Measurements from ENCODE around the gene MED10.

DNA sequence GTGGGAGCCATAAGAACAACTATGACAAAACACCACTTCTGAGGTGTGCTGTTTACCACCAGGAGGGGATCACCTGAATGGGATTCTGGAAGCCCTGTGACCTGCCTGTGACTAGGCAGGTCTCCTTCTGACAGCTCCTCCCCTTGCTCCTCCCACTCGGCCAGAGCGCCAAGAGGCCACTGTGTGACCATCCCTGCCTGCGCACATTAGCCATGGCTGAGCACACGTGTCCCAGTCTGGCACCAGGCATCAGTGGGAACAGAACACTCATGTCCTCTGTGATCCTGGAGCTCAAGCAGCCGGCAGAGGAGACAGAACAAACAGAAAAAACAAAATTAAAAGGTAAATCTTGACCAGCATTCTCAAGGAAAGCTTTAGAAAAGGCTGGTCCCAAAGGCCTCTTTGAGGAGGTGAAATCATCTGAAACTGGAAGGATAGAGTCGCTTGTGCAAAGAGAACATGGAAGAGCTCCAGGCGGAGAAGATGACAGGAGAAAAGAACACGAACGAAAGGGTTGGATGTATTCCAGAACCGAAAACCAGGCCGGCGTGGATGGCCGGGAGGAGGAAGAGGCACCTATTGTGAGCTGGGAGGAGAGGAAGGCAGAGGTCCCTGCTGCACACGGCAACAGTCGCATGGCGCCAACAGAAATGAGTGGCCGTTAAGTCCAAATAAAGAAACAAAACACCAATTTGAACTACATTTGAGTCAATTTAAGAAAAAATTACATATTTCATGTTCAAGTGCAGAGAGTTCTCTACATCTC, 5.1 kb downstream of the MED10 start:
- TF ChIP-seq, protein P1, sequence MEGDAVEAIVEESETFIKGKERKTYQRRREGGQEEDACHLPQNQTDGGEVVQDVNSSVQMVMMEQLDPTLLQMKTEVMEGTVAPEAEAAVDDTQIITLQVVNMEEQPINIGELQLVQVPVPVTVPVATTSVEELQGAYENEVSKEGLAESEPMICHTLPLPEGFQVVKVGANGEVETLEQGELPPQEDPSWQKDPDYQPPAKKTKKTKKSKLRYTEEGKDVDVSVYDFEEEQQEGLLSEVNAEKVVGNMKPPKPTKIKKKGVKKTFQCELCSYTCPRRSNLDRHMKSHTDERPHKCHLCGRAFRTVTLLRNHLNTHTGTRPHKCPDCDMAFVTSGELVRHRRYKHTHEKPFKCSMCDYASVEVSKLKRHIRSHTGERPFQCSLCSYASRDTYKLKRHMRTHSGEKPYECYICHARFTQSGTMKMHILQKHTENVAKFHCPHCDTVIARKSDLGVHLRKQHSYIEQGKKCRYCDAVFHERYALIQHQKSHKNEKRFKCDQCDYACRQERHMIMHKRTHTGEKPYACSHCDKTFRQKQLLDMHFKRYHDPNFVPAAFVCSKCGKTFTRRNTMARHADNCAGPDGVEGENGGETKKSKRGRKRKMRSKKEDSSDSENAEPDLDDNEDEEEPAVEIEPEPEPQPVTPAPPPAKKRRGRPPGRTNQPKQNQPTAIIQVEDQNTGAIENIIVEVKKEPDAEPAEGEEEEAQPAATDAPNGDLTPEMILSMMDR (IDR thresholded peaks at IDR 0.05; ENCODE audit: poor library complexity) = no peak
- no peak for TF ChIP-seq EZH2 (IDR thresholded peaks at IDR 0.05; ENCODE audit: borderline replicate concordance)
- no peak for TF ChIP-seq EZH2phosphoT487 (IDR thresholded peaks at IDR 0.05; ENCODE audit: low read depth, severe bottlenecking, unreplicated experiment)

All from hepatocyte (in vitro differentiated cells).